ENCODE measurements around the gene EBPL.

DNA sequence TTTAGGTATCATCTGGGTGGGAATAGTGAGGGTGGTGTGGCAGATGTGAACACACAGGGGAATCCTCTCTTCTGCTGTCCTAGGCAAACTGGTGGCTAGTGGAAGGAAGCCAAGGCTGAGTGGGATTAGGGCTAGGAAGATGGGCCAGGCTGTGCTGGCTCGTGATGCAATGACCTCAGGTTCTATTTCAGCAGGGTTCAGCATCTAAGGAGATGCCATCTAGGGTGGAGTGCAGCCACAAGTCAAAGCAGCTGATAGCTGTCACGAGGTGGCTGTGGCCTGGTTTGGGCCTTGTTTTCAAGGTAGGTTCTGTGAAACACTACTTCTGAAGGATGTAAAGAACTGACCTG, 41.3 kb downstream of the EBPL start:
- no peak for TF ChIP-seq CTCF (IDR thresholded peaks at IDR 0.05)
- no peak for TF ChIP-seq POLR2A (IDR thresholded peaks at IDR 0.05)

Measured in heart left ventricle (tissue), 13 donors.